HepG2 (cell line): ENCODE measurements around the gene TMEM250. TPM values are rescaled to one million over a fixed set of nuclear protein-coding genes. Genes with fewer than 3 reads are reported as not detected.

Experiments
- ATAC-seq: fragments of 200-7000 bp; cut with Tn5 transposase; 3 replicates; pipeline ENCODE4 v1.9.1; 2020; ENCODE audit warnings: mild to moderate bottlenecking, moderate library complexity
- BruUV-seq: library from RNA; stranded (reverse); fragments of 400-500 nt; replicated peaks from 2 replicates; lab custom pipeline; 2021; lab: Mats Ljungman, UMichigan
- CTCF ChIA-PET: fragments of 300-600 bp; formaldehyde crosslinking; extraction: SDS; loops from one replicate; lab custom pipeline; 2021; ENCODE audit warnings: low total read pairs, inconsistent platforms, low intra/inter-chr PET ratio; lab: Yijun Ruan, JAX
- POLR2A ChIA-PET: fragments of 350-600 bp; sonication (Branson Sonifier 250); formaldehyde crosslinking; loops from one replicate; lab custom pipeline; 2020; ENCODE audit warnings: antibody characterized with exemption, inconsistent platforms; lab: Yijun Ruan, JAX
- DNase-seq: peaks from one replicate; pipeline ENCODE4 v3.0.0-alpha.2; 2015; ENCODE audit warnings: low spot score
- FAIRE-seq: peaks from 3 replicates; lab custom pipeline; 2011; peaks lifted over from hg19 to GRCh38; lab: Jason Lieb, UNC
- H2AFZ ChIP-seq: one replicate; pipeline ENCODE4 v1.6.1; 2011; ENCODE audit warnings: low read length, inconsistent platforms
- H3K27ac ChIP-seq: fragments of 300-600 bp; 3 replicates; pipeline ENCODE4 v1.8.0; 2011; ENCODE audit warnings: mixed run types, mild to moderate bottlenecking, mixed read lengths, low read length, inconsistent platforms; ENCODE audit not compliant: insufficient read depth; ENCODE audit errors: extremely low read length
- H3K27me3 ChIP-seq, 2 experiments: fragments of 200-600 bp in 1 of 2; 2 replicates in 1 of 2; 3 replicates in 1 of 2; pipeline versions ENCODE4 v1.6.0 to v1.8.0; 2011; ENCODE audit warnings: low read length in 2 of 2, mild to moderate bottlenecking in 2 of 2, moderate library complexity in 2 of 2, inconsistent platforms in 1 of 2; ENCODE audit not compliant: insufficient read depth in 2 of 2, control insufficient read depth in 1 of 2
- H3K36me3 ChIP-seq, 2 experiments: fragments of 200-600 bp in 1 of 2; replicated peaks in 1 of 2; 2 replicates in 1 of 2; 3 replicates in 1 of 2; pipeline versions ENCODE4 v1.5.1 to v1.8.0; 2011; ENCODE audit warnings: low read length in 2 of 2, inconsistent platforms in 1 of 2; ENCODE audit not compliant: insufficient read depth in 2 of 2, control insufficient read depth in 1 of 2
- H3K4me1 ChIP-seq: 2 replicates; pipeline ENCODE4 v1.5.1; 2012; ENCODE audit warnings: low read length, inconsistent platforms; ENCODE audit not compliant: insufficient read depth
- H3K4me2 ChIP-seq: 2 replicates; pipeline ENCODE4 v1.6.0; 2011; ENCODE audit warnings: low read depth, low read length, inconsistent platforms
- H3K4me3 ChIP-seq, 3 experiments: fragments of 200-600 bp in 1 of 3; sonication (generic), shearing (Covaris generic) in 1 of 3; replicated peaks in 1 of 3; 2 replicates each; pipeline ENCODE4 v1.5.1; 2011 to 2016; ENCODE audit warnings: low read length in 3 of 3, inconsistent platforms in 2 of 3, low read depth in 2 of 3, mild to moderate bottlenecking in 2 of 3, control low read depth in 1 of 3, mixed read lengths in 1 of 3; ENCODE audit not compliant: insufficient read depth in 1 of 3
- H3K79me2 ChIP-seq: one replicate; pipeline ENCODE4 v1.6.1; 2011; ENCODE audit warnings: low read length, inconsistent platforms; ENCODE audit not compliant: insufficient read depth
- H3K9ac ChIP-seq: 2 replicates; pipeline ENCODE4 v1.6.0; 2011; ENCODE audit warnings: mild to moderate bottlenecking, low read depth, low read length, inconsistent platforms; ENCODE audit not compliant: insufficient read depth
- H3K9me3 ChIP-seq: 2 replicates; pipeline ENCODE4 v1.5.1; 2012; ENCODE audit warnings: mild to moderate bottlenecking, low read length
- H4K20me1 ChIP-seq: 2 replicates; pipeline ENCODE4 v1.6.0; 2011; ENCODE audit warnings: inconsistent platforms, mild to moderate bottlenecking, low read length, moderate library complexity; ENCODE audit not compliant: insufficient read depth
- GABPA ChIP-seq, 2 experiments: IDR thresholded peaks; 2 replicates each; pipeline ENCODE4 v1.6.1; 2011 to 2016; ENCODE audit warnings: low read depth in 2 of 2, low read length in 1 of 2, missing biosample characterization in 1 of 2, missing genetic modification characterization in 1 of 2
- JDP2 ChIP-seq: sonication (generic); formaldehyde crosslinking; IDR thresholded peaks from 2 replicates; pipeline ENCODE4 v1.8.1; 2022; ENCODE audit warnings: missing genetic modification reagents, borderline replicate concordance
- TCF12 ChIP-seq, 2 experiments: fragments of 450-650 bp in 1 of 2; sonication (generic) in 1 of 2; formaldehyde crosslinking in 1 of 2; IDR thresholded peaks; 2 replicates each; pipeline versions ENCODE4 v1.6.1 to v1.8.0; 2017 to 2022; ENCODE audit warnings: antibody characterized with exemption in 1 of 2, mild to moderate bottlenecking in 1 of 2, missing genetic modification reagents in 1 of 2, moderate library complexity in 1 of 2
- UBTF ChIP-seq: sonication (generic); formaldehyde crosslinking; IDR thresholded peaks from 2 replicates; pipeline ENCODE4 v1.4.0; 2020; ENCODE audit warnings: mild to moderate bottlenecking, missing genetic modification reagents
- USF2 ChIP-seq, 2 experiments: sonication (generic) in 1 of 2; formaldehyde crosslinking in 1 of 2; IDR thresholded peaks; 2 replicates each; pipeline versions ENCODE4 v1.5.1 to v1.6.1; 2011 to 2020; ENCODE audit warnings: borderline replicate concordance in 1 of 2, low read depth in 1 of 2, low read length in 1 of 2, mild to moderate bottlenecking in 1 of 2, missing genetic modification reagents in 1 of 2, moderate library complexity in 1 of 2
- ZNF281 ChIP-seq: sonication (generic); formaldehyde crosslinking; IDR thresholded peaks from 2 replicates; pipeline ENCODE4 v1.4.0; 2020; ENCODE audit warnings: missing genetic modification reagents, borderline replicate concordance
- WGBS: methylation state at CpG from one replicate; pipeline ENCODE4 v1.1.6; 2017; ENCODE audit warnings: low lambda C conversion rate; 5-methylcytosine and 5-hydroxymethylcytosine counted together
- in situ Hi-C: cut with HindIII; loops from 2 replicates; pipeline ENCODE4 v1.10.0; 2017; ENCODE audit warnings: low pct_unique_long_range_greater_than_20kb; ENCODE audit not compliant: extremely low pct_ligation_motif_present
- intact Hi-C: fragments of 100-400 bp; cut with micrococcal nuclease; formaldehyde crosslinking; loops from one replicate; pipeline ENCODE4 v1.10.0; 2022; ENCODE audit not compliant: unreplicated experiment
- polyA plus RNA-seq, 8 experiments: library from polyadenylated mRNA; depleted of rRNA in 3 of 8; stranded (reverse) in 7 of 8; unstranded in 1 of 8; fragments of >200 nt; fragmentation: Illumina TruSeq in 4 of 8; extraction: Trizol in 4 of 8; gene quantifications; 2 replicates each; pipeline versions ENCODE4 v1.2.1 to v1.2.3, GENCODE V29; 2011 to 2016; ENCODE audit warnings: low read depth in 4 of 8, missing spikeins in 1 of 8, mixed read lengths in 1 of 8; ENCODE audit not compliant: insufficient read depth in 1 of 8
- total RNA-seq, 5 experiments: library from RNA; depleted of rRNA; stranded (reverse); fragments of >200 nt; fragmentation: Illumina TruSeq; extraction: Trizol; gene quantifications; 2 replicates each; pipeline ENCODE4 v1.2.3, GENCODE V29; 2016; ENCODE audit warnings: low read depth in 1 of 5

The TMEM250 gene
- total and polyA plus RNA-seq, 2 of the 13 experiments (the other 11 are each of a cell fraction or from before 2014, with no cell fraction given) = 5.5 to 13.9 TPM

GRCh38 chr9:136153381-136154065 is 34.8 kb upstream of the TMEM250 start (continued):
- TF ChIP-seq USF2 (IDR thresholded peaks at IDR 0.05; ENCODE audit: low read depth, low read length) = no peak
- no peak for TF ChIP-seq USF2 (CRISPR knock-in tag; IDR thresholded peaks at IDR 0.05; ENCODE audit: borderline replicate concordance)
- TF ChIP-seq UBTF (CRISPR knock-in tag) = no peak
- TF ChIP-seq JDP2 (CRISPR knock-in tag) = no peak
- TF ChIP-seq TCF12 (IDR thresholded peaks at IDR 0.05) = no peak
- TF ChIP-seq TCF12 (CRISPR knock-in tag; IDR thresholded peaks at IDR 0.05) = no peak

GRCh38 chr9:136152931-136153330 is 34.3 kb upstream of the TMEM250 start:
- 6% methylated on average over 3 of the region's 12 CpGs for WGBS
- no peak overlapping the region for H3K4me2 ChIP-seq
- DNase-seq (no peak), FAIRE-seq (no peak), ATAC-seq (no peak)
- H3K9ac ChIP-seq = no peak overlapping the region
- CTCF ChIA-PET = no interaction called here
- H3K79me2 ChIP-seq = no peaks in the 10 kb centered on the region
- no peaks in the 10 kb centered on the region for H3K36me3 ChIP-seq
- H2AFZ ChIP-seq = no peak overlapping the region
- no TSS peak for BruUV-seq
- H3K27ac ChIP-seq = no peak overlapping the region
- in situ Hi-C loops (no loop called here), intact Hi-C loops (no loop called here)
- no peaks in the 10 kb centered on the region for H4K20me1 ChIP-seq
- H3K9me3 ChIP-seq = no peaks in the 10 kb centered on the region
- peaks cover 10 to 60% of the 10 kb centered on the region in 2 experiments; a peak in 4 of 5 replicates for H3K27me3 ChIP-seq
- POLR2A ChIA-PET = no interaction called here
- TF ChIP-seq GABPA (IDR thresholded peaks at IDR 0.05; ENCODE audit: low read depth, low read length) (0 out of 2 replicates have a peak, but pooled peaks have one; percentile 3), GABPA (CRISPR knock-in tag; IDR thresholded peaks at IDR 0.05; ENCODE audit: low read depth) (no peak), ZNF281 (CRISPR knock-in tag) (no peak)
- no peak overlapping the region for H3K4me3 ChIP-seq
- peaks cover 7% of the 10 kb centered on the region for H3K4me1 ChIP-seq
